ENCODE data around the gene LGALS1. TPM values are rescaled to one million over a fixed set of nuclear protein-coding genes. Genes with fewer than 3 reads are reported as not detected.

LGALS1 gene
- total and polyA plus RNA-seq, 3 donors from 2014 or later, result 466 to 960 (median 681) TPM

GRCh38 chr22:37672920-37673455 lies 2.4 kb upstream of the LGALS1 start:
- Histone ChIP-seq H3K27me3 (no peaks in the 10 kb centered on the region), H3K9me3 (no peaks in the 10 kb centered on the region), H3K36me3 (ENCODE audit: low read depth, missing control alignments) (no peaks in the 10 kb centered on the region), H3K27ac (no peak overlapping the region), H3K4me3 (no peak overlapping the region), H3K4me1 (peaks cover 25% of the 10 kb centered on the region)
- DNase-seq, result no peak
- TF ChIP-seq, protein P1, sequence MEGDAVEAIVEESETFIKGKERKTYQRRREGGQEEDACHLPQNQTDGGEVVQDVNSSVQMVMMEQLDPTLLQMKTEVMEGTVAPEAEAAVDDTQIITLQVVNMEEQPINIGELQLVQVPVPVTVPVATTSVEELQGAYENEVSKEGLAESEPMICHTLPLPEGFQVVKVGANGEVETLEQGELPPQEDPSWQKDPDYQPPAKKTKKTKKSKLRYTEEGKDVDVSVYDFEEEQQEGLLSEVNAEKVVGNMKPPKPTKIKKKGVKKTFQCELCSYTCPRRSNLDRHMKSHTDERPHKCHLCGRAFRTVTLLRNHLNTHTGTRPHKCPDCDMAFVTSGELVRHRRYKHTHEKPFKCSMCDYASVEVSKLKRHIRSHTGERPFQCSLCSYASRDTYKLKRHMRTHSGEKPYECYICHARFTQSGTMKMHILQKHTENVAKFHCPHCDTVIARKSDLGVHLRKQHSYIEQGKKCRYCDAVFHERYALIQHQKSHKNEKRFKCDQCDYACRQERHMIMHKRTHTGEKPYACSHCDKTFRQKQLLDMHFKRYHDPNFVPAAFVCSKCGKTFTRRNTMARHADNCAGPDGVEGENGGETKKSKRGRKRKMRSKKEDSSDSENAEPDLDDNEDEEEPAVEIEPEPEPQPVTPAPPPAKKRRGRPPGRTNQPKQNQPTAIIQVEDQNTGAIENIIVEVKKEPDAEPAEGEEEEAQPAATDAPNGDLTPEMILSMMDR (IDR thresholded peaks at IDR 0.05), result no peak
- TF ChIP-seq POLR2A (IDR thresholded peaks at IDR 0.05), result no peak
- intact Hi-C loops (cut with DNase I; ENCODE audit: low total_unique reads), result no loop called here
- 85 to 100% methylated on average over 2 to 11 of the region's 11 CpGs for WGBS, 2 donors

DNA sequence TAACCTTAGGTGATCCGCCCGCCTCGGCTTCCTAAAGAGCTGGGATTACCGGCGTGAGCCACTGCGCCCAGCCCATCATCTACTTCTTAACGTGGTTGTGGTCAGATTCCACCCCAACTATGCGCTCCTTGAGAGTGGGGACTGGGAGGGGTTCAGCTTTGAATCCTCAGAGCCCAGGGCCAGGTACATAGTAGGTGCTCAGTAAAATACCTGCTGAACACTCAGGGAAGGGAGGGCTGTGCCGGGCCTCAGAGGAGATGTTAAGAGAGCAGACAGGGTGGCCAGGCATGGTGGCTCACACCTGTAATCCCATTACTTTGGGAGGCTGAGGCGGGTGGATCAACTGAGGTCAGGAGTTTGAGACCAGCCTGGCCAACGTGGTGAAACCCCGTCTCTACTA lies 1.2 kb upstream of the LGALS1 start:
- TF ChIP-seq POLR2A (IDR thresholded peaks at IDR 0.05), result no peak
- TF ChIP-seq, protein P1 (IDR thresholded peaks at IDR 0.05), result no peak
- Histone ChIP-seq H3K4me1 (peaks cover 30% of the 10 kb centered on the region), H3K27me3 (no peaks in the 10 kb centered on the region), H3K9me3 (no peaks in the 10 kb centered on the region), H3K4me3 (no peak overlapping the region), H3K36me3 (ENCODE audit: low read depth, missing control alignments) (no peaks in the 10 kb centered on the region), H3K27ac (peak overlapping the region; percentile 88 to 92)
- intact Hi-C loops (cut with DNase I; ENCODE audit: low total_unique reads), result no loop called here
- DNase-seq, result no peak
- WGBS, 2 donors, result 80 to 84% methylated on average over 11 to 12 of the region's 12 CpGs

GRCh38 chr22:37675930-37676735 lies 697 bp downstream of the LGALS1 start:
- Histone ChIP-seq H3K27ac (peak overlapping the region; percentile 88 to 92), H3K4me3 (peak overlapping the region; percentile 57 to 69), H3K36me3 (ENCODE audit: low read depth, missing control alignments) (no peaks in the 10 kb centered on the region), H3K9me3 (no peaks in the 10 kb centered on the region), H3K4me1 (peaks cover 32% of the 10 kb centered on the region), H3K27me3 (no peaks in the 10 kb centered on the region)
- TF ChIP-seq, protein P1 (IDR thresholded peaks at IDR 0.05), result no peak
- TF ChIP-seq POLR2A (IDR thresholded peaks at IDR 0.05), result no peak
- intact Hi-C loops (cut with DNase I; ENCODE audit: low total_unique reads), result no loop called here
- DNase-seq, result peak; percentile 31
- 0 to 1% methylated on average over 5 to 17 of the region's 17 CpGs for WGBS, 2 donors

DNA sequence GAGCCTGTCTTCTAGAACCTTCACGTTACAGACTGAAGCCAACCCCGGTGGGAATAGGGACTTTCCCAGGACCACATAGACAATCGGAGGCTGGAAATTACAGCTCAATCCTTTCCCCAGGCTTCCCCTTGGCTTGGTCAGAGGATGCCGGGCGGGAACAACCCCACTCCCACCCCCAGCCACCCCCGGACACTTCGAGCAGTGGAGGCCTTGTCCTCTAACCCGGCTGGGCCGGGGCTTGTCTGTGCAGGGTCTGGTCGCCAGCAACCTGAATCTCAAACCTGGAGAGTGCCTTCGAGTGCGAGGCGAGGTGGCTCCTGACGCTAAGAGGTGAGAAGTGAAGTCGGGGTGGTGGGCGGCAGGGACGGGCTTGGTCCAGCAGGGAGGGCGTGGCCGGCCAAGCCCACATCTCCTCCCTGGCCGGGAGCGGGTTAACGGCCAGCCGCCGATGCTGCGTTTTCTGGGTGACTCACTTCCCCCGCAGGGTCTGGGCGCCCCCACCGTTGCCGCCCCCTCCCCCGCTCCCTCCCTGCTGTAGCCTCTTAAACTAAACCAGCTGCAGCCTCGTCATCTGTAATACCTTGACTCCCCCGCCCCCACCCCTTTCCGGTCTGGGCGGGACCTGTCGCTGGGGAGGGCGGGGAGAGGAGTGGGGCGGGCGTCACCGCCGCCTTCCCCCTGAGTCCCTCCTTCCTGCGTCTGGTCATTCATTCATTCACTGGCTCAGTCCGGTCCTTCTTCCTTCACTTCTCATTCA lies 1.5 kb downstream of the LGALS1 start:
- peak overlapping the region; percentile 88 to 92 for H3K27ac ChIP-seq
- intact Hi-C loops (cut with DNase I; ENCODE audit: low total_unique reads), result no loop called here
- H3K4me1 ChIP-seq, result peaks cover 39% of the 10 kb centered on the region
- no peaks in the 10 kb centered on the region for H3K36me3 ChIP-seq (ENCODE audit: low read depth, missing control alignments)
- WGBS, 2 donors, result 1 to 2% methylated on average over 17 to 41 of the region's 42 CpGs
- H3K4me3 ChIP-seq, result peak overlapping the region; percentile 57 to 69
- peak; percentile 92 for DNase-seq
- H3K27me3 ChIP-seq, result no peaks in the 10 kb centered on the region
- no peaks in the 10 kb centered on the region for H3K9me3 ChIP-seq
- TF ChIP-seq, protein P1 (IDR thresholded peaks at IDR 0.05), result no peak
- no peak for TF ChIP-seq POLR2A (IDR thresholded peaks at IDR 0.05)

All from testis (tissue), 3 donors.